IMR-90 (cell line): ENCODE measurements around the gene RALA. TPM values are rescaled to one million over a fixed set of nuclear protein-coding genes. Genes with fewer than 3 reads are reported as not detected.
A peak's percentile ranks its signal among the peaks of the same experiment; 100 is the strongest.

ENCODE experiments used
- ATAC-seq: fragments of 200-7000 bp; cut with Tn5 transposase; 2 replicates; pipeline ENCODE4 v1.9.1; 2020; ENCODE audit warnings: low read depth, mild to moderate bottlenecking, moderate library complexity
- BruUV-seq: library from RNA; stranded (reverse); fragments of 400-500 nt; replicated peaks from 2 replicates; lab custom pipeline; 2021; lab: Mats Ljungman, UMichigan
- CTCF ChIA-PET: fragments of 300-600 bp; formaldehyde crosslinking; extraction: SDS; loops from one replicate; lab custom pipeline; 2021; ENCODE audit warnings: antibody characterized with exemption; lab: Yijun Ruan, JAX
- POLR2A ChIA-PET: fragments of 300-600 bp; sonication (Branson Sonifier 250); formaldehyde crosslinking; loops from one replicate; lab custom pipeline; 2022; ENCODE audit warnings: antibody characterized with exemption; ENCODE audit not compliant: unreplicated experiment; lab: Charles Lee
- DNase-seq: peaks from one replicate; pipeline ENCODE4 v3.0.0; 2013
- H2AFZ ChIP-seq: replicated peaks from 2 replicates; pipeline ENCODE3; 2013; ENCODE audit warnings: low read length, mild to moderate bottlenecking; ENCODE audit not compliant: poor library complexity
- H2AK5ac ChIP-seq: 2 replicates; pipeline ENCODE4 v1.6.1; 2013; ENCODE audit warnings: low read depth, low read length, inconsistent platforms
- H2AK9ac ChIP-seq: replicated peaks from 2 replicates; pipeline ENCODE3; 2013; ENCODE audit warnings: mild to moderate bottlenecking, low read depth, low read length, moderate library complexity; ENCODE audit not compliant: poor library complexity
- H2BK120ac ChIP-seq: 2 replicates; pipeline ENCODE4 v1.6.1; 2013; ENCODE audit warnings: low read depth, low read length, inconsistent platforms
- H2BK15ac ChIP-seq: 3 replicates; pipeline ENCODE4 v1.6.1; 2013; ENCODE audit warnings: low read depth, low read length, inconsistent platforms
- H2BK20ac ChIP-seq: 2 replicates; pipeline ENCODE4 v1.6.1; 2013; ENCODE audit warnings: low read depth, mild to moderate bottlenecking, inconsistent platforms, low read length, moderate library complexity
- H2BK5ac ChIP-seq: 2 replicates; pipeline ENCODE4 v1.6.1; 2013; ENCODE audit warnings: mild to moderate bottlenecking, low read depth, low read length, inconsistent platforms; ENCODE audit not compliant: poor library complexity, severe bottlenecking
- H3K14ac ChIP-seq: replicated peaks from 2 replicates; pipeline ENCODE4 v1.6.1; 2013; ENCODE audit warnings: low read depth, low read length, inconsistent platforms
- H3K18ac ChIP-seq: 2 replicates; pipeline ENCODE4 v1.6.1; 2013; ENCODE audit warnings: low read depth, low read length, control low read depth
- H3K23ac ChIP-seq: 2 replicates; pipeline ENCODE4 v1.6.1; 2013; ENCODE audit warnings: low read depth, low read length, inconsistent platforms
- H3K27ac ChIP-seq: 2 replicates; pipeline ENCODE4 v1.5.1; 2013; ENCODE audit warnings: mild to moderate bottlenecking, control low read depth, low read length; ENCODE audit not compliant: insufficient read depth
- H3K27me3 ChIP-seq: 2 replicates; pipeline ENCODE4 v1.6.1; 2013; ENCODE audit warnings: low read length; ENCODE audit not compliant: control insufficient read depth, insufficient read depth
- H3K36me3 ChIP-seq: 2 replicates; pipeline ENCODE4 v1.6.1; 2013; ENCODE audit warnings: low read length, mixed read lengths; ENCODE audit not compliant: control insufficient read depth, insufficient read depth
- H3K4ac ChIP-seq: 2 replicates; pipeline ENCODE4 v1.6.1; 2013; ENCODE audit warnings: low read depth, low read length, inconsistent platforms
- H3K4me1 ChIP-seq: 2 replicates; pipeline ENCODE4 v1.6.1; 2013; ENCODE audit warnings: low read length, mixed read lengths; ENCODE audit not compliant: control insufficient read depth, insufficient read depth
- H3K4me2 ChIP-seq: 2 replicates; pipeline ENCODE4 v1.6.1; 2013; ENCODE audit warnings: low read depth, mild to moderate bottlenecking, control low read depth, low read length, moderate library complexity
- H3K4me3 ChIP-seq: 2 replicates; pipeline ENCODE4 v1.5.1; 2013; ENCODE audit warnings: low read depth, mild to moderate bottlenecking, control low read depth, low read length, moderate library complexity; ENCODE audit not compliant: insufficient read depth
- H3K56ac ChIP-seq: 2 replicates; pipeline ENCODE4 v1.6.1; 2013; ENCODE audit warnings: low read length, inconsistent platforms; ENCODE audit not compliant: insufficient read depth; ENCODE audit errors: extremely low read depth
- H3K79me1 ChIP-seq, 2 experiments: 2 replicates each; pipeline ENCODE4 v1.6.1; 2013; ENCODE audit warnings: low read length in 2 of 2, inconsistent platforms in 1 of 2, low read depth in 1 of 2
- H3K9ac ChIP-seq: 2 replicates; pipeline ENCODE4 v1.6.1; 2013; ENCODE audit warnings: low read depth, low read length, control low read depth
- H3K9me1 ChIP-seq: 2 replicates; pipeline ENCODE4 v1.6.1; 2013; ENCODE audit warnings: low read length, inconsistent platforms; ENCODE audit not compliant: insufficient read depth
- H3K9me3 ChIP-seq: 2 replicates; pipeline ENCODE4 v1.6.1; 2013; ENCODE audit warnings: low read length; ENCODE audit not compliant: control insufficient read depth, insufficient read depth
- H4K20me1 ChIP-seq: 2 replicates; pipeline ENCODE4 v1.6.1; 2013; ENCODE audit warnings: low read length, inconsistent platforms; ENCODE audit not compliant: insufficient read depth
- H4K5ac ChIP-seq: 2 replicates; pipeline ENCODE4 v1.6.1; 2013; ENCODE audit warnings: mild to moderate bottlenecking, low read depth, low read length, control low read depth
- H4K8ac ChIP-seq, 2 experiments: 2 replicates each; pipeline ENCODE4 v1.6.1; 2013; ENCODE audit warnings: low read depth in 2 of 2, low read length in 2 of 2, control low read depth in 1 of 2, inconsistent platforms in 1 of 2
- H4K91ac ChIP-seq: 2 replicates; pipeline ENCODE4 v1.6.1; 2013; ENCODE audit warnings: low read depth, low read length, inconsistent platforms; ENCODE audit not compliant: insufficient read depth
- BHLHE40 ChIP-seq: fragments of 150-350 bp; IDR thresholded peaks from 2 replicates; pipeline ENCODE4 v1.6.1; 2016; ENCODE audit warnings: mild to moderate bottlenecking, low read depth, low read length
- CHD1 ChIP-seq: IDR thresholded peaks from 2 replicates; pipeline ENCODE4 v1.6.1; 2012; ENCODE audit warnings: low read depth, low read length, improper control_type of control experiment
- CTCF ChIP-seq: conservative IDR thresholded peaks from 2 replicates; pipeline ENCODE4 v1.5.1; 2012; ENCODE audit warnings: mild to moderate bottlenecking, low read depth, low read length, improper control_type of control experiment
- ELK1 ChIP-seq: fragments of 150-350 bp; IDR thresholded peaks from 2 replicates; pipeline ENCODE4 v1.6.1; 2016; ENCODE audit warnings: low read depth, mild to moderate bottlenecking, low read length, moderate library complexity, borderline replicate concordance
- MAZ ChIP-seq: IDR thresholded peaks from 2 replicates; pipeline ENCODE4 v1.6.1; 2012; ENCODE audit warnings: low read depth, mild to moderate bottlenecking, low read length, improper control_type of control experiment, moderate library complexity, borderline replicate concordance
- MXI1 ChIP-seq: IDR thresholded peaks from 2 replicates; pipeline ENCODE4 v1.6.1; 2012; ENCODE audit warnings: low read depth, mild to moderate bottlenecking, low read length, moderate library complexity, borderline replicate concordance
- NFE2L2 ChIP-seq: fragments of 150-350 bp; IDR thresholded peaks from 2 replicates; pipeline ENCODE4 v1.6.1; 2016; ENCODE audit warnings: low read depth, mild to moderate bottlenecking, low read length
- POLR2A ChIP-seq: IDR thresholded peaks from 2 replicates; pipeline ENCODE4 v1.6.1; 2012; ENCODE audit warnings: mild to moderate bottlenecking, low read depth, low read length
- RCOR1 ChIP-seq: IDR thresholded peaks from 2 replicates; pipeline ENCODE4 v1.6.1; 2012; ENCODE audit warnings: mild to moderate bottlenecking, low read length, improper control_type of control experiment; ENCODE audit not compliant: insufficient replicate concordance
- RFX5 ChIP-seq: IDR thresholded peaks from 2 replicates; pipeline ENCODE4 v1.8.0; 2012; ENCODE audit warnings: low read depth, mild to moderate bottlenecking, low read length, moderate library complexity
- SMC3 ChIP-seq: fragments of 150-350 bp; IDR thresholded peaks from 2 replicates; pipeline ENCODE4 v1.6.1; 2016; ENCODE audit warnings: low read depth, mild to moderate bottlenecking, antibody characterized with exemption, low read length, moderate library complexity
- USF2 ChIP-seq: fragments of 150-350 bp; IDR thresholded peaks from 2 replicates; pipeline ENCODE4 v1.6.1; 2017; ENCODE audit warnings: mild to moderate bottlenecking, antibody characterized with exemption, low read length, low read depth
- WGBS, 2 experiments: methylation state at CpG; one replicate each; pipeline versions ENCODE4 v1.1.5 to v1.1.7; 2013; ENCODE audit warnings: missing lambda C conversion rate in 2 of 2; ENCODE audit not compliant: insufficient read length in 1 of 2; ENCODE audit errors: extremely low coverage in 2 of 2; 5-methylcytosine and 5-hydroxymethylcytosine counted together
- dilution Hi-C: fragments of 300-500 bp; cut with HindIII; formaldehyde crosslinking; loops from one replicate; pipeline ENCODE4 v1.14.3; 2018; ENCODE audit warnings: low sequenced_read_pairs; ENCODE audit not compliant: unreplicated experiment
- in situ Hi-C: fragments of 300-500 bp; cut with MboI; formaldehyde crosslinking; loops from 3 replicates; pipeline ENCODE4 v1.14.3; 2019; ENCODE audit warnings: low sequenced_read_pairs, inconsistent platforms, mixed read lengths
- intact Hi-C: fragments of 100-400 bp; cut with micrococcal nuclease; formaldehyde crosslinking; loops from 2 replicates; pipeline ENCODE4 v1.10.0; 2022
- polyA plus RNA-seq, 3 experiments: library from polyadenylated mRNA; depleted of rRNA; stranded (reverse); fragments of >200 nt; gene quantifications; 2 replicates each; pipeline ENCODE4 v1.2.3, GENCODE V29; 2012; ENCODE audit warnings: low replicate concordance in 1 of 3
- total RNA-seq: library from RNA; depleted of rRNA; stranded (reverse); fragments of >200 nt; gene quantifications from 2 replicates; pipeline ENCODE4 v1.2.3, GENCODE V29; 2012

Gene RALA
- total and polyA plus RNA-seq, 2 of the 4 experiments (the other 2 are of a cell fraction): 7.7 to 20.5 TPM

GRCh38 chr7:39624935-39625694, 1.7 kb downstream of the RALA start:
- intact Hi-C loops: loop anchor here (2.0 to 5.0 kb wide), 2 partner anchors 44 to 57 kb away; no protein-coding TSS in a partner anchor
- no TSS peak for BruUV-seq
- Histone ChIP-seq H2AK9ac (no peak overlapping the region), H3K9me3 (no peaks in the 10 kb centered on the region), H3K36me3 (peaks cover 4% of the 10 kb centered on the region), H3K14ac (peak overlapping the region; percentile 11; the same call in 1 of the 2 replicates), H3K23ac (peak overlapping the region; percentile 10; the same call in 1 of the 2 replicates), H3K56ac (peak overlapping the region; percentile 7; the same call in 1 of the 2 replicates), H3K4me1 (peaks cover 9% of the 10 kb centered on the region; the same call in 1 of the 2 replicates), H3K9ac (peak overlapping the region; percentile 36; the same call in 1 of the 2 replicates), H3K4ac (peak overlapping the region; percentile 0; the same call in 1 of the 2 replicates), H3K4me3 (peak overlapping the region; percentile 36; the same call in 1 of the 2 replicates), H4K5ac (no peak overlapping the region), H2AK5ac (no peak overlapping the region), H2BK15ac (no peak overlapping the region), H2BK5ac (peak overlapping the region; percentile 17), H2AFZ (no peak overlapping the region), H2BK20ac (no peak overlapping the region), H3K9me1 (peaks cover 8% of the 10 kb centered on the region), H4K8ac (no peak overlapping the region), H4K91ac (no peak overlapping the region), H2BK120ac (no peak overlapping the region), H3K79me1 (peaks cover 13 to 45% of the 10 kb centered on the region in 2 experiments; a peak in 3 of 4 replicates), H4K20me1 (peaks cover 30% of the 10 kb centered on the region; the same call in 1 of the 2 replicates), H3K18ac (0 out of 2 replicates have a peak overlapping the region, but pooled peaks have one; percentile 19), H3K4me2 (peak overlapping the region; percentile 88), H3K27me3 (no peaks in the 10 kb centered on the region), H3K27ac (no peak overlapping the region; the same call in 1 of the 2 replicates)
- POLR2A ChIA-PET: interaction anchor here (0.6 kb wide), 1 partner anchor 108 kb away, joined by 3 read pairs; no protein-coding TSS in a partner anchor
- dilution Hi-C loops: no loop called here
- peak; percentile 52 for DNase-seq
- ATAC-seq: no peak
- in situ Hi-C loops: no loop called here
- CTCF ChIA-PET: interaction anchor here (0.6 to 2.1 kb wide), 5 partner anchors 10 to 1285 kb away, joined by 3 to 9 read pairs (median 3); no protein-coding TSS in a partner anchor
- WGBS, 2 experiments: no CpG with 5 or more reads among the region's 5 CpGs
- TF ChIP-seq MXI1 (peak; percentile 54; the same call in 1 of the 2 replicates), RFX5 (no peak), POLR2A (0 out of 2 replicates have a peak, but pooled peaks have one; percentile 40), ELK1 (no peak), USF2 (no peak), CHD1 (no peak), BHLHE40 (peak; percentile 53; the same call in 1 of the 2 replicates), NFE2L2 (no peak), SMC3 (peak; percentile 4; the same call in 1 of the 2 replicates), RCOR1 (no peak), MAZ (no peak), CTCF (no peak)
